Kidney epithelial cell (primary cell): ENCODE data around the gene DRG2. TPM values are rescaled to one million over a fixed set of nuclear protein-coding genes. Genes with fewer than 3 reads are reported as not detected.
A peak's percentile ranks its signal among the peaks of the same experiment; 100 is the strongest.

Experiments
- DNase-seq: peaks from one replicate; pipeline ENCODE4 v3.0.0-alpha.2; 2010; ENCODE audit warnings: low read depth
- H3K27me3 ChIP-seq: 2 replicates; pipeline ENCODE4 v1.6.0; 2011; ENCODE audit warnings: low read length; ENCODE audit not compliant: control insufficient read depth, insufficient read depth
- H3K36me3 ChIP-seq: 2 replicates; pipeline ENCODE4 v1.5.1; 2011; ENCODE audit warnings: low read length; ENCODE audit not compliant: control insufficient read depth, insufficient read depth
- H3K4me3 ChIP-seq: 2 replicates; pipeline ENCODE4 v1.5.1; 2011; ENCODE audit warnings: low read depth, mild to moderate bottlenecking, control low read depth, low read length
- CTCF ChIP-seq: IDR thresholded peaks from 2 replicates; pipeline ENCODE4 v1.5.1; 2011; ENCODE audit warnings: mild to moderate bottlenecking, moderate library complexity, low read length, control low read depth, inconsistent platforms; ENCODE audit not compliant: insufficient read depth, poor library complexity, severe bottlenecking
- total RNA-seq: library from RNA; depleted of rRNA; stranded (reverse); fragments of >200 nt; gene quantifications from 2 replicates; pipeline ENCODE4 v1.2.3, GENCODE V29; 2015

The DRG2 gene
- total RNA-seq, 1 donor from 2014 or later = 40.0 TPM

DNA sequence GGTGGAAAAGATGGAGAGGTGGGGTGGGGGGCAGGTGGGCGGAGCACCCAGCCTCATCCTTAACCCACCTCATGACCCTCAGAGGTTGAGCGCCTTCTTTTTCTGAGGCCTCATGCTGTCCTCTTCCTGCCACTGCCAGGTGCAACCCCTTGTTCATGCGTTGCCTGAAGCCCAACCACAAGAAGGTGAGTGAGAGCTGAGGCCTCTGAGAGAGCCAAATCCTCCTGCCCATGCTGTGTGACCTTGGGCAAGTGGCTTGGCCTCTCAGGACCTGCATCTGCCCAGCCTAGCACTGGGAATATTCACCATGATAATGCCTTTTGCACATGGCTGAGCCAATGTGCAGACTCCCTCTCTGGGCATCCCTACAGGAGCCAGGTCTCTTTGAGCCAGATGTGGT lies 52.9 kb downstream of the DRG2 start:
- Histone ChIP-seq H3K36me3 (no peaks in the 10 kb centered on the region), H3K4me3 (no peak overlapping the region), H3K27me3 (peaks cover 3% of the 10 kb centered on the region)
- TF ChIP-seq CTCF = no peak
- no peak for DNase-seq

DNA sequence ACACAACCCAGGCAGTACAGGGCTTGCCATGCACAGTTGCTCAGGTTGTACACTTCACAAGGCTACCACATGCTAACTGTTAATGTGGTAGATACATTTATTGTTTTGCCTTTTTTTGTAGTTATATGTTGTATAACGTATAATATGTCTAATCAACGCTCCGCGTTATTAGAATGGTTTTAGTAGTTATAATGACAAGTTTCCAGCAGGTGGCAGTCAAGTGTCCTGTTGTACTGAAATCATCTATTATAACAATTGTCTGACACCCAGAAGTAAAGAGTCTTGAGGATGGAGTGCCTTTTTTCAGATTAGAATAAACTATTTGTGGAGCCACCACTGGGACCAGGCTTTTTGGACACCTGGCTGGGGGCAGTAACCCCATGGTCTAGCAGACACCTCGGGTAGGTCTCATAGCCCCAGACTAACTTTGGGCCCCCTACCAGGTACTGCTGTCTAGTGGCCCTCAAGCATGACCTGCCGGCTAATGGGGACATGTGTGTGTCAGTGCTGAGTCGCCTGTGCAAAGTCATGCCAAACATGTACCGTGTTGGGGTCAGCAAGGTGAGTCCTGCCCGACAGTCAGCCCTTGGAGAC lies 53.6 kb downstream of the DRG2 start:
- DNase-seq = no peak
- Histone ChIP-seq H3K4me3 (no peak overlapping the region), H3K27me3 (peaks cover 2% of the 10 kb centered on the region), H3K36me3 (no peaks in the 10 kb centered on the region)
- peak; percentile 53 for TF ChIP-seq CTCF

GRCh38 chr17:18142417-18142816 lies 54.7 kb downstream of the DRG2 start:
- Histone ChIP-seq H3K4me3 (no peak overlapping the region), H3K36me3 (no peaks in the 10 kb centered on the region), H3K27me3 (no peaks in the 10 kb centered on the region)
- no peak for DNase-seq
- no peak for TF ChIP-seq CTCF

DNA sequence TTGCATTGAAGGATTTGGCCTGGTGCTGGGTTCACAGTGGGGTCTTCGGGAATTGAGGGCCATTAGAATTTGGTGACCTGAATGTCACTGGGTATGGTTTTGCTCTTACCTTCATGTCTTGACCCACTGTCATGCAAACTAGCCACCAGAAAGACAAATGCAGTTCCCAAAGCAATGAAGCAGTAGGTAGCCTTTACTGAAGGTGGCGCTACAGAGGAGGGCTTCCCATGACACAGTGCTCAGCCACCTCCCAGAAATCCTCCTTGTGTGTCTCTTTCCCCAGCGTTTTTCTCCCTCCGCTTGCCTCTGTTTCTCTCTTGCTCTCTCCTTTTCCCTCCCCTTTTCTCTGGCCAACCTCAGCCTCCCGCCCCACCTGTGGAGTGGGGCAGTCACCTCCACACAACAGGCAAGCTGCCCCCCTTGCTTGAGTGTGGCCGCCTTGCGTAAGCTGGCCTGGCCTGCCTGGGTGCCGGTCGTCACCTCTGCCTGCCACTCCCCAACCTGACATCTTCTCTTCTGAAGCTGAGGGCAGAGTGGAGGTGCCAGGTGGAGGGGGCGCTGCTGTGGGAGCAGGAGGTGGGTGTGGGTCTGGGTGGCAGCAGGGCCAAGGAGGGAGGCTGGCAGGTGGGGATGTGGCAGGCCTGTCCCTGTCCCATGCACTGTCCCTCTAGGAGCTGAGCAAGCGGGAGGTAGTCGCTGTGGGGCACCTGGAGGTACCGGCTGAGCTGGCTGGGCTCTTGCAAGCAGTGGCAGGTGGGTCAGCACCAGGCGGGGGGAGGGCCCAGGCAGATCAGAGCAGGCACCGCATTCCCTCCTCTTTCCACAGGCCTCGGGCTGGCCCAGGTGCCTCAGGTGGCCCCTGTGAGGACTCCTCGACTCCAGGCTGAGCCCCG lies 55.5 kb downstream of the DRG2 start:
- DNase-seq = no peak
- H3K36me3 ChIP-seq = no peaks in the 10 kb centered on the region
- peak; percentile 28 for TF ChIP-seq CTCF
- no peaks in the 10 kb centered on the region for H3K27me3 ChIP-seq
- no peak overlapping the region for H3K4me3 ChIP-seq

DNA sequence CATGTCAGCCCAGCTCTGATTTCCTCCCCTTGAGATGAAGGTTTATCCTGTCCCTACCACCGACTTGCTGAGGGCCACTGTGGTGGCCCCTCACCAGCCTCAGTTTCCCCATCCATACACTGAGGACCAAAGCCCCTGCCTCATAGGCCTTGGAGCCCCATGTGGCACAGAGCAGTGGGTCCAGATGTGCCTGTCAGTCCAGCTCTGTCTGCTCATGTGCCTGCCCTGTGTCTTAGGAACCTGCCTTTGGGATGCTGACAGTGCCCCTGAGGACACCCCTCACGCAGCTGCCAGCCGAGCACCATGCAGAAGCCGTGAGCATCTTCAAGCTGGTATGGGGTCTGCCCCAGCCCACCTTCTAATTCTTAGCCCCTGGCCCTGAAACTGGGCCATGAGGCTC lies 56.5 kb downstream of the DRG2 start:
- DNase-seq = no peak
- Histone ChIP-seq H3K4me3 (no peak overlapping the region), H3K27me3 (no peaks in the 10 kb centered on the region), H3K36me3 (no peaks in the 10 kb centered on the region)
- TF ChIP-seq CTCF = no peak
